Stimulated activated CD4-positive, alpha-beta T cell treated with anti-CD3 and anti-CD28 coated beads, Interleukin-12 subunit alpha, Interleukin-12 subunit beta, amount 100 ng/mL, for 4 hours (primary cell): ENCODE data around the gene NFATC1.

Source experiments
- DNase-seq: peaks from one replicate; pipeline ENCODE4 v3.0.0-alpha.2; 2020

The NFATC1 gene

DNA sequence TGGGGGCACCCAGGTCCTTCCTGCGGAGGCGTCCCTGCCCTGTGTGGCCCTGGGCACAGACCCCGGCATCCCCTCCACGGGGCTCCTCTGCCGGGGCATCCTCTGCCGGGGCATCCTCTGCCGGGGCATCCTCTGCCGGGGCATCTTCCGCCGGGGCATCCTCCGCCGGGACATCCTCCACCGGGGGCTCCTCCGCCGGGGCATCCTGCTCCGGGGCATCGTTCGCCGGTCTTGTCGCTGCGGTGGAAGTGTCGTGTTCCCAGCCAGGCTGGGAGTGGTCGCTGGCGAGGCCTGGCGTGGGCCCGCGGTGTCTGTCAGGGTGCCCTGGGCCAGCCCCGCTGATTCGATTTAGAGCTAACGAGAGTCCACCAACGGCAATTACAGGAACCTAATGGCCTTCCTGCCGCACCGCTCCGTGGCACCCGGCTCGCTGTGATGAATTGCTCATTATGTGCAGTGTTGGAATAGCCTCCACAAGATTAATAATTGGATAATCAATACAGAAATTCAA lies 115.1 kb downstream of the NFATC1 start:
- no peak for DNase-seq

DNA sequence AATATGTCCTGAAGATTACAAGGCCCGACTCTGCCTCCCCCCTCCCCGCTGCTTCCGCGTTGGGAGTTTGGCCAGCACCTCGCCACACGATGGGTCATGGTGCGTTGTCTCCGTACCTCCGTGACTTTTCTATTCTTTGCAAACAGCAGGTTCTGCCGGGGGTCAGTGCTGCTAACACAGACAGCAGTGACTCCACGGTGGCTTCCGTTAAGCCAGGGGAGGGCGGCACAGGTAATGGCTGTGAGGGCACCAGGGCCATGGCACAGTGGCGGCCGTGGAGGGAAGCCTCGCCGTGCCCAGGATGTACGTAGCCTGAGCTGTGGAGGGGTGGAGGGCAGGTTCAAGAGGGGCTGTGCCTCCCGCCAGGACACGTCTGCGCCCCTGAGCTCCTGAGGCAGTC lies 115.5 kb downstream of the NFATC1 start:
- no peak for DNase-seq

DNA sequence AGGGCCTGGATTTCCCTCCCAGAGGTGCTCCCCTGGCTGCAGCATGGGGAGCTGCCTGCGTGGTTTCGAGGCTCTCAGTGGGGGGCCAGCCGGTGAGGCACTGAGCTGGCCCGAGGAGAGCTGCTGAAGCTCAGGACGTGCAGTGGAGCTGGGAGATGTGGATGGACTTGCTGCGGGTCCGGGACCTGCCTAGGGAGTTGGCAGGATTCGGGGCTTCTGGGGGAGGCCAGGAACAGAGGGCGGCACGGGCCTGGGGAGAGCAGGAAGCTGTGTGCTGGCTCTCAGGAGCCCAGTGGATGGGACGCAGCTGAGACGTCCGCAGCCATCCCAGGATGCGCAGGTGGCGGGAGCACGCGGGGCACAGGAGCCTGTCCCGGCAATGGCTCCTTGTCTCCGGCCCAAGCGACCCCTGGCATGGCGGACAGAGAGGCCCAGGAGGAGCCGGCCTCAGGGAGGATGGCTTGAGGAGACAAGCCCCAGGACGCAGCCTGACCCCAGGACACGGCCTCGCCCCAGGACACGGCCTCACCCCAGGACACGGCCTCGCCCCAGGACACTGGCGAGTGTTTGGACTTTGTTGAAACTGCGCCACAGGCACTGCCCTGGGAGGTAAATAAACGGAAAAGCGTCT lies 116.1 kb downstream of the NFATC1 start:
- no peak for DNase-seq

DNA sequence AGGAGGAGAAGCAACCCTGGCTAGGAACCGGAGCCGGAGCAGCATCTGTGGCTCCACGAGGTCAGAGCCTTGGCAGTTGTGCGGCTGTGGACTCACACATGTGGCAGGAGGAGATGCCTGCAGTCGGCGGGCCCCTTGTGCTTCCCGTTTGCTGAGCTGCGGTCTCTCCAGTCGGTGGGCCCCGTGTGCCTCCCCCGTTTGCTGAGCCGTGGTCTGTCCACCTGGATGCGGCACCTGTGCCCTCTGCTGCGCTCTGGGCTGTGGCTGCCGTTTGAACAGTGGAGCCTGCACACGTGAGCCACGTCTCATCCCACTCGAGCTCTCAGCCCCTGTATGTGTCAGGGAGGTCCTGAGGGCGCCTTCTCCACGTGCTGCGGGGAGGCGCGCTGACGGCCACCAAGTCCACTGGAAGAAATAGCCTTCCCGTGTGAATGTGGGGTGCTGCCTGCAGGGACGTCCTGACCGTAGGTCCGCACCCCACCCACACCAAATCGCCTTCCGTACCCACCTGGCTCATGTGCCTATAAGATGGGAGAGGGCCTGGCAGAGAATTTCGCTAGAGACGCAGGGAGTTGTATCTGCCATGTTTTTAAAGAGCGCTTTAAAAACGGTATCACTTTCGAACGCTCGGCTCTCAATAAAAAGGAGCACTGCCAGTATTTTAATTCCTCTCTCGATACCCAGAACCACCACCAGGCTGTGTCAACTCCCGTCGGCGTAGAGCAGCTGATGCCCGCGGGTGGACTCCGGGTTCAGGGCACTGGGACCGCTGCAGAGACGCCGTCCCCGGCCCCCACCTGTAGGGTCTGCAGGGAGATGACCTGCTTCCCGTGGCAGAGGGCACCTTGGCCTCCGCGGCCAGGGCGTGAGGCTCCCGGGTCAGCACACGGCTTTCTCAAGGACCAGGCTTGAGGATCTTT lies 117.0 kb downstream of the NFATC1 start:
- DNase-seq: no peak

DNA sequence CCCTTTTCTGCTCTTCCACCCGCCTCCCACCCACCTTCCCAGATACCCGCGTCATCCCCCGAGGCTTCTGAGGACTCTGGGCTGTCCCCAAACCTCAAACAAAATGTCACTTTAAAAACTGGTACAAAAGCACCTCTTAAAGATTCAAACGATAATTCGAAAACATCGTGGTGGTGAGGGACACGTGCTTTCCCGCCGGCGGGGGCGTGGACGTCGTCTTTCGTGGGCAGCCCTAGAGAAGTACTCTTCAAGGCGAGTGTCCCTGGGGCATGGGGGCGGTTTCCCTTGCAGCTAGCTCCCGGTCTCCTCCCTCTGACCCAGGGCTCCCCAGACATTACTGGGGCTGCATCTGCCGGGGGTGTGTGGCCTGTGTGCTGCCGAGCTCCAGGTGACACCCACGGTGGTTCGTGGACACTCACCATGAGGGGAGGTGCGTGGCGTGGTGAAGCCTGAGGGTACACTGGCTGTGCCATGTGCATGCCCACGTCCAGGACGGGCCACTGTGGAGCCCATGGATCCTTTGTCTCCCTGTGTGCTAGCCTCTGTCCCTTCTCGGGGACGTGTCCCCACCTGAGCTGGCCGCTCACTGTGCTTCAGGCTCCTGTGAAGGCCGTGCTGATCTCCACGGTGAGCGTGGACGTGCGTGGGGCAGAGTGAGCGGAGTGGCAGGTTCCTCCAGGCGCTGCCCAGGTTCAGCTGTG lies 117.8 kb downstream of the NFATC1 start:
- no peak for DNase-seq

DNA sequence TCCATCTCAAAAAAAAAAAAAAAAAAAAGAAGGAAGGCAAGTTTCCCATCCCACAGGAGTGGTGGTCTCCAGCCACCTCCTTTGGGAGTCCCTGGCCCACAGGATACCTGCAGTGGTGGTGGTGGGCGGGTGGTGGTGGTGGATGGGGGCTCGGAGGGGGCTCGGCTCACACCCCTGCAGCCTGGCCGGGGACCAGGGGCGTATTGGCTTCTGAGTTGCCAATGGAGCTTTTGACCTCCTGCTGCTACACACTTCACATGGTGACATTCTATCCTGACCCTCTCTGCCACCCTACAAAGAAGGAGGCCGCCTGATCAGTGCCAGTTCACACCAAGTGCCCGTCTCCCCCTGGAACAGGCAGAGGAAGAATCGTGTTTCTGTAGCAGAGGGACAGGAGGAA lies 119.6 kb downstream of the NFATC1 start:
- DNase-seq: no peak

DNA sequence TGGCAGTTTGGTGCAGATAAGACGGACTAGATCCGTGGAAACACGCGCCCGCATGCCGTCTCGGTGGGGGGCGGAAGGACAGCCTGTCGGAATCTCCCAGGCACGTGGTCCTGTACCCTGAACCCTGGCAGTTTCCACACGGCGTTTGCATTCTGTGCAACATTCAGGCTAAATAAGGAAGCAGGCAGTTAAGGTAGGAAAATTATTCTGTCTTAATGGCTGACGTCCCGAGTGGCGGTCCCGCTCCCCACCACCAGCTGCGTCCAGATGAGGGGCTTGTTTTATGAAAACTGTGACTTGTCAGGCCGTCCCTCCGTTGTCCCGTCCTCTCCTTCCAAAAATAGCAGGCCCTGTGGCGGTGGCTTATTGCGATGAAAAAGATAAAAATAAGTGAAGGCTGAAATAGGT lies 120.2 kb downstream of the NFATC1 start:
- no peak for DNase-seq

DNA sequence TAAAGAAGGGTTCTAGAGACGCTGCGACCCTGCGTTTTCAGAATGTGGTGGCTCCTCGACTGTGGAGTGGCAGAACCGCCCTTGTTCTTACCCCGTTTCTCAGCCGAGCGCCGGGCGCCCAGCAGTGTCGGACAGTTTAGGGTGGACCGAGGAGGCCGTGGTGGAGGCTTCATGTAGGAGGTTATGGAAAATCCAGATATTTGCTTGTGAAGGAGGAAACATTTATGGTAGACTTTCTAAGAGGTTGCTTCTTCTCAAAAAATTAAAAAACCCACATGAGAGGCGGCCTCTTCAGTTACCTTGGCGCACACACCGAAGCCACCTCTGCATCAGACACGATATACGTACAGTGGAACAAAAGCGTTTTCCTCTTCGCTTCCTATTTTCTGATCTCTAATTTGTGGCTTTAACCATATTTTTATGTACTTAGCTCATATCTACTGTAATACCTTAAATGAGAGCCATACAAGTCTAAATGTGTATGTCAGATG lies 120.8 kb downstream of the NFATC1 start:
- no peak for DNase-seq

DNA sequence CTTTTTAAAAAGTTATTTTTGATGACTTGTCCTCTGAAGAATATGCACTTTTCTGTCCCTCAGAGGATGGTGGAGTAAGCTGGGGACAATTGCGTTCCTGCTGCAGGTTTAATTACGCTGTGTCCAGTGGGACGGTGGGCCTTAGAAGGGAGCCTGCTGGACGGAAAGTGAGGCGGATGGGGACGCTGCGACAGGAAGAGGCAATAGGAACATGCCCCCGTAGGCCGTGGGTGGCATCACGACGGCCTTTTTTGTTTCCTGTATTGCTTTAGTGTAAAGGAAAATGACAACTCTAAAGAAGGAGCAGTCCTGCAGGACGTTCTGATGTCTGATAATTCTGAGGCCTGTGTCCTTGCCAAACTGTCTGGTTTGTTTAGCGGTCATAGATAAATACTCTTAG lies 121.6 kb downstream of the NFATC1 start:
- peak; percentile 43 for DNase-seq

DNA sequence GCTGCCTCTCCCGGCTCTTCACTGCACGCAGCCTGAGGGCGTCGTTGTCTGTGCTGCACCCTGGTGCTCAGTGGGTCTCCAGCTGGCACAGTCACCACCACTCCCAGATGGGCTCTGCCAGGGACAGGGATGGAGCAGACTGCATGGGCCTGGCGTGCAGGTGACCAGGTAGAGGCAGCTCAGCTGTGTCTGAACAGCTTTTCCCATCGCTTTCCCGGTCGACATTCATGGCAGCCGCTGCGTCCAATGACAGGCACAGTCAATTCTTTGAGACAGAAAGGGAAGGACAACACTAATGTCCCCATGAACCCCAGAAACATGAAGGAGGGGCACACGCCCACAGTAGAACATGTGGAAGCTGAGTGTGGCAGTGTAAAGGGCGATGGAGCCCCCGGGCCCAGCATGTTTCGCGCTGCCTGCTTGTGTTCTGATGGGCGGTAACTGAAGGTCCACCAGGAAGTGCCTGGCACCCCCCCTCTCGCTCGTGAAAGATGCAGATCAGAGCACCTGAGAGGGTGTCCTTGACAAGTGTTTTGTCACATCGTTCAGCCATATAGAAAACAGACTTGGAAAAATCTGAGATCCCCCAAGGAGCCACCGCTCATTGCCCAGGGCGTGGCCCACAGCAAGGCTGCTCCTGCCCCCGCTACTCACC lies 122.4 kb downstream of the NFATC1 start:
- no peak for DNase-seq

DNA sequence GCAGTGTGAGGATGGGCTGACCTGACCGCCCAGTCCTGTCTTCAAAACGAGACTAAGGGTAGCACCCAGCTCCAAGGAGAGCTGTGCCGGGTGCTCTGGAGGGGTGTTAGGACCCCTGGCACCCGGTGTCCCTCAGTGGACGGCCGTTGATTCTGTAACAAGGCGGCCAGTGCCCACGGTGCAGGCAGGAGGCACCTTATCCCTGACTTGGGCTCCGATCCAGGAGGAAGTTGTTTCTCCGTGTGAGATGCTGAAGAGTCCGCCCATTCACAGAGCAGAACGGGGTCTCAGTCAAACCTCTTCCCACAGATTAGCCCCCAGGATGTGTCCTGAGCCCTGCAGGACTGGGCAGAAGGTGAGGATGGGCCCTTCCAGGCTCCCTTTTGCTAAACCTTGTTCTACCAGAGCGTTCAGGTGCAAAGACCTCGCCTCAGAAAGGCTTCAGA lies 123.0 kb downstream of the NFATC1 start:
- DNase-seq: no peak

DNA sequence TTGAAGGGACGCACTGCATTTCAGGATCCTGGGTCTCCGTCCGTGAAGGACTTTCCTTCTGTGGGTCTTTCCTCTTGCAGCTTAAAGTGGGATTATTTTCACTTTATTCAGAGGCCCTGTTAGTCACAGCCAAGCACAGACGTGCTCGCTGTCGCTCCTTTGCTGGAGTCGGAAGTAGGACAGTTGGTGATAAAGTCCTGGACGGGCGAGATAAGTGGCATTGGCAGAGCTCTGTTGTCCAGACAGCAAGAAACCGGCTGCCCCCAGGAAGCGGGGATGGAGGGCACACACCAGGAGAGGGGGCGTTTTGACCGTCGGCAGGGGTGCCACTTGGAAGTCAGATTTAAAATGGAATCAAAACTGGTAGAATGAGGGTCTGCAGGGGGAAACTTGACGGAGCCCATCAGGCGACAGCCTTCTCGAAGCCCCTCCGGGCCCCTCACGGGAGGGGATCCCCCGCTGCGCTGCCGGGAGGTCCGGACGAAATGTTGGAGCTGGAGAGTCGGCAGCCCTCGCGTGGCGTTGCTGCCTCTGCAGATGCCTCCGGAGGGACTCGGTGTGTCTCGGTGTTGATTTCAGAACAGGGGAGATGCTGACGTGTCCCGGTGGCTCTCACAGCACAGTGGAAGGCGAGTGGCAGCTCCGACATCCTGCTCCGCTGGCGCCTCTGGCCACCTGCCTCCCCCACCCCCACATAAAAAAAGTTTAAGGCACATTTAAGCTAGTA lies 124.2 kb downstream of the NFATC1 start:
- DNase-seq: peak; percentile 45

DNA sequence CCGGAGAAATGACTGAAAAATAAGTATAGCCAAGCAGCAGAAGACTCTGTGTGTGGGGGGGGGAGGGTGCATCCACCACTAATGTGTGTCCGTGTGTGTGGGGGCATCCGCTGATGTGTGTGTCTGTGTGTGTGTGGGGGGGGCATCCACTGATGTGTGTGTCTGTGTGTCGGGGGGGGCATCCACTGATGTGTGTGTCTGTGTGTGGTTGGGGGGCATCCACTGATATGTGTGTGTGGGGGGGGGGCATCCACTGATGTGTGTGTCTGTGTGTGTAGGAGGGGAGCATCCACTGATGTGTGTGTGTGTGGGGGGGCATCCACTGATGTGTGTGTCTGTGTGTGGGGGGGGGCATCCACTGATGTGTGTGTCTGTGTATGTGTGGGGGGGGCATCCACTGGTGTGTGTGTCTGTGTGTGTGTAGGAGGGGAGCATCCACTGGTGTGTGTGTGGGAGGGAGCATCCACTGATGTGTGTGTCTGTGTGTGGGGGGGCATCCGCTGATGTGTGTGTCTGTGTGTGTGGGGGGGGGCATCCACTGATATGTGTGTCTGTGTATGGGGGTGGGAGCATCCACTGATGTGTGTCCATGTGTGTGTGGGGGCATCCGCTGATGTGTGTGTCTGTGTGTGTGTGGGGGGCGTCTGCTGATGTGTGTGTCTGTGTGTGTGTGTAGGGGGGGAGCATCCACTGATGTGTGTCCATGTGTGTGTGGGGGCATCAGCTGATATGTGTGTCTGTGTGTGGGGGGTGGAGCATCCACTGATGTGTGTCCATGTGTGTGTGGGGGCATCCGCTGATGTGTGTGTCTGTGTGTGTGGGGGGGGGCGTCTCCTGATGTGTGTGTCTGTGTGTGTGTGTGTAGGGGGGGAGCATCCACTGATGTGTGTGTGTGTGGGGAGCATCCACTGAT lies 125.0 kb downstream of the NFATC1 start:
- DNase-seq: no peak

DNA sequence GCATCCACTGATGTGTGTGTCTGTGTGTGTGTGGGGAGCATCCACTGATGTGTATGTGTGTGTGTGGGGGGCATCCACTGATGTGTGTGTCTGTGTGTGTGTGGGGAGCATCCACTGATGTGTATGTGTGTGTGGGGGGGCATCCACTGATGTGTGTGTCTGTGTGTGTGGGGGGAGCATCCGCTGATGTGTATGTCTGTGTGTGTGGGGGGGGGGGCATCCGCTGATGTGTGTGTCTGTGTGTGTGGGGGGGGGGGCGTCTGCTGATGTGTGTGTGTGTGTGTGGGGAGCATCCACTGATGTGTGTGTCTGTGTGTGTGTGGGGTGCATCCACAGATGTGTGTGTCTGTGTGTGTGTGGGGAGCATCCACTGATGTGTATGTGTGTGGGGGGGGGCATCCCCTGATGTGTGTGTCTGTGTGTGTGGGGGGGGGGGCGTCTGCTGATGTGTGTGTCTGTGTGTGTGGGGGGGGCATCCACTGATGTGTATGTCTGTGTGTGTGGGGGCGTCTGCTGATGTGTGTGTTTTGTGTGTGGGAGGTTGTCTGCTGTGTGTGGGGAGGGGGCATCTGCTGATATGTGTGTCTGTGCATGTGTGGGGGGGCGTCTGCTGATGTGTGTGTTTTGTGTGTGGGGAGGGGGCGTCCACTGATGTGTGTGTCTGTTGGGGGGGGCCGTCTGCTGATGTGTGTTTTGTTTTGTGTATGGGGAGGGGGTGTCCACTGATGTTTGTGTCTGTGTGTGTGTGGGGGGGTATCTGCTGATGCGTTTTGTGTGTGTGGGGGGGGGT lies 125.9 kb downstream of the NFATC1 start:
- no peak for DNase-seq

DNA sequence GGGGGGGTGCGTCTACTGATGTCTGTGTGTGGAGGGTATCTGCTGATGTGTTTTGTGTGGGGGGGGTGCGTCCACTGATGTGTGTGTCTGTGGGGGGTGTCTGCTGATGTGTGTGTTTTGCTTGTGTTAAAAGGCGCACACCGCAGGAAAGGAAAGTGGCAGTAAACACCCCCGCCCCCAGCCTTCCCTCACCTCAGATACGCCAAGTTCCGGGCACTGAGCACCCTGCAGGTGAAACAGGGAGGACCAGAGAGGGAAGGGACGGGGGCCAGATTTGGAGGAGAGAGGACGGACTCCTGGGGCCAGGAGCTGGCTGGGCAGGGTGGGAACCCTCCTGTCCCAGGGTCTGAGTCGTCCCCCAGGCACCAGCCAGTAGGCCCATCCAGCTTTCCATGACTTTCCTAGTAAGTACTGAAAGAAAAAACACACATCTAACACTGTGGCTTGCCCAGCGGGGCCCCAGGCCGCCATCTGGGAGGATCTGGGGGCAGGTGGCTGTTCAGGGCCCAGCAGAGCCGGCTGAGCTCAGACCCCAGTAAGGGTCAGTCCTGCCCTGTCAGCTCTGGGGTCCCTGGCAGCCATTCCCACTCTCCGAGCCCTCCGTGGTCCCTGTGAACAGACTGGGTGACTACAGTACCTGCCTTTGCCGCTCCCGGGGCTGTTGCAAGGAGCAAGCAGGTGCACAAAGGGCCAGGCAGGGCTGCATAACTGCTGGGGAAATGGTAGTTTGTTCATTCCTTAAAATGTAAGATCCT lies 126.9 kb downstream of the NFATC1 start:
- DNase-seq: peak; percentile 54

DNA sequence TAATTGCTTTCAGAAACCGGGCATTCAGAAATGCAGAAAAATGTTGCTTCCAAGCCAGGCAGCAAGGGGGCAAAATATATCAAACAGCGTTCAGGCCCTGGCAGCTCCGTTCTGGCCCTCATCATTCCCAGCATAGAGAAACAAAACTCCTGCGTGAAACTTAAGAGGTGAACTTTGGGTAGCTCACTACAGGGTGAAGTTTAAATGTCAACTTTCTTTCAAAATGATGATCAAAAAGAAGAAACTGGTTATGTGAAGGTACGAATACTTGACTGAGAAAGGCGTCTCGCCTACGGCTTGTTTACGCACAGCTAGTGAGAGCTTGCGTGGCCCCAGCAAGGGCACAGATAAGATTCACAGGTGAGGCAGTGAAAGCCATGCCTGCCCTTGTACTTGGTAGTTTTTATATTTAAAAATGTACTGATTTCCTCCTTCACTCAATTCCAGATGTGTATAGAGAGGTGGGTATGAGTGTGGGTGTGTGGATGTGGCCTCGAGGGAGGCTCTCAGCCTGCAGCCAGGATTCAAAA lies 127.5 kb downstream of the NFATC1 start:
- DNase-seq: peak; percentile 62

DNA sequence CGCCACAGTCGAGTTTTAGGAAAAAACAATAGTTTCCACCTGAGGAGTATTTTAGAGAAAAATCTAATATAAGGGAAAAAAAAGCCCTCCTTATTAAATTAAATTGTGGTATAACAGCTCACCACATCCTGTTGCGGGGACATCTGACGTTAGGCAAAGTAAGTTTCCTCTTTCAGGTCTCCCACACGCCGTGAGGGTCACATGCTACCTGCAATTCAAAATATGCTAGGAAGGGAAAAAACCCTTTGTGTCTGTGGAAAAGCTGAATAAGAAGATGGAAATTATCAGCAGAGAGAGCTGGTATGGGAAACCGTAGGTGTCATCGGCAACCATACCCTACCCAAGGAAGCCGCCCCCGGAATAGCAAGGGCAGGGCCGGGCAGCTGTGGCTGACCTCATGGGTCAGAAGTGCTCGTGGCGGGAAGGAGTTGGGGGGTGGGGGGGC lies 128.0 kb downstream of the NFATC1 start:
- peak; percentile 63 for DNase-seq

DNA sequence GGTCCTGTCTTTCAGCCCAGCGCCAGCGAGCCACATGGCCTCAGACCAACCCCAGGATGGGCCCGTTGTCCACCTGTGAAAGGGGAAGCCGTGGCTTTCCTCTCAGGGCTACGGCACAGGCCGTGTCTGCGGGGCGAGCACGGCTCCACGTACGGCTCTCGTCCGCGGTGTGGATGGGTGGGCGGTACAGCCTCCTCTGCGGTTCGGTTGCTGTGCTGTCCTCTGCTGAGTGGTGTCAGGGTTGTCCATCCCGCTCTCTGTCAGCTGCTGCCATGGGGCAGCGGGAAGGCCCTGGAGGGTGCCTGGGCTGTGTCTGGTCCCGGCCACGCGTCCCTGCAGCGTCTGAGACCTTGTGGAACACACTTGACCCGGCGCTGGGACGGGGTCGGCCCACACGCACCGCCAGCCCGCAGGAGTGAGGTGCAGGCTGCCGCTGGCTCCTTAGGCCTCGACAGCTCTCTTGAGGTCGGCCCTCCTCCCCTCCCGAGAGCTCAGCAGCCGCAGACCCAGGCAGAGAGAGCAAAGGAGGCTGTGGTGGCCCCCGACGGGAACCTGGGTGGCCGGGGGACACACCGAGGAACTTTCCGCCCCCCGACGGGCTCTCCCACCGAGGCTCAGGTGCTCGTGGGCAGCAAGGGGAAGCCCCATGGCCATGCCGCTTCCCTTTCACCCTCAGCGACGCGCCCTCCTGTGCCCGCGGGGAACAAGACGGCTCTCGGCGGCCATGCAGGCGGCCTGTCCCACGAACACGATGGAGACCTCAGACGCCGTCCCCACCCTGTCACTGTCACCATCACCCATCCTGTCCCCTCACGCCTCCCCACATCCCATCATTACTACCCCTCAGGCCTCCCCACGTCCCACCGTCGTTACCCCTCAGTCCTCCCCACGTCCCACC lies 128.7 kb downstream of the NFATC1 start:
- DNase-seq: peak; percentile 53
